PFSK-1 (cell line): ENCODE data around the gene ZNF768.

Experiments used
- POLR2AphosphoS5 ChIP-seq: IDR thresholded peaks from 2 replicates; pipeline ENCODE4 v1.6.1; 2012; ENCODE audit warnings: low read depth, mild to moderate bottlenecking, control low read depth, low read length, moderate library complexity
- TAF1 ChIP-seq: IDR thresholded peaks from 2 replicates; pipeline ENCODE4 v1.6.1; 2012; ENCODE audit warnings: low read length, control low read depth, borderline replicate concordance; ENCODE audit not compliant: insufficient read depth
- TF ChIP-seq, protein P1 (sequence below), 2 experiments: IDR thresholded peaks; 2 replicates each; pipeline versions ENCODE4 v1.6.1 to v1.8.0; 2011 to 2012; ENCODE audit warnings: low read depth in 2 of 2, low read length in 2 of 2, control low read depth in 1 of 2, inconsistent platforms in 1 of 2, mild to moderate bottlenecking in 1 of 2, moderate library complexity in 1 of 2; ENCODE audit not compliant: insufficient read depth in 1 of 2

DNA sequence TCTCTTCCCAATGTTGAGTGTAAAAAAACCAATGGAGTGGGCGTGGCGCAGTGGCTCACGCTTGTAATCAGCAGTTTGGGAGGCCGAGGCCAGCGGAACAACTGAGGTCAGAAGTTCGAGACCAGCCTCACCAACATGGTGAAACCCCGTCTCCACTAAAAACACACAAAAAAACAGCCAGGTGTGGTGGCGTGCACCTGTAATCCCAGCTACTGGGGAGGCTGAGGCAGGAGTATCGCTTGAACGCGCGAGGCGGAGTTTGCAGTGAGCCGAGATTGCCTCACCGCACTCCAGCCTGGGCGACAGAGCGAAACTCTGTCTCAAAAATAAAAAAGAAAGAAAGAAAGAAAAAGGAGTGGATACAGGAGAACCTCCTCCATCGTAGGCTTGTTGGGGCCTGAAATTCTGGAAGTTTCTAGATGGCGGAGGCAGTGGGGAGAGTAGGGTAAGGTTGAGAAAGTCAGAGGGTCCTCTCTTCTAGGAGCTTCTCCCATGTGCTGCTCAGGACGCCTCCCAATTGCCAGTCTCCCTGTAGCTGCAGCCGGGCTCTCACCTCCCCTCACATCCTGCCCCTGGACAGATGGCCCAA lies 32.5 kb upstream of the ZNF768 start:
- TF ChIP-seq, protein P1, sequence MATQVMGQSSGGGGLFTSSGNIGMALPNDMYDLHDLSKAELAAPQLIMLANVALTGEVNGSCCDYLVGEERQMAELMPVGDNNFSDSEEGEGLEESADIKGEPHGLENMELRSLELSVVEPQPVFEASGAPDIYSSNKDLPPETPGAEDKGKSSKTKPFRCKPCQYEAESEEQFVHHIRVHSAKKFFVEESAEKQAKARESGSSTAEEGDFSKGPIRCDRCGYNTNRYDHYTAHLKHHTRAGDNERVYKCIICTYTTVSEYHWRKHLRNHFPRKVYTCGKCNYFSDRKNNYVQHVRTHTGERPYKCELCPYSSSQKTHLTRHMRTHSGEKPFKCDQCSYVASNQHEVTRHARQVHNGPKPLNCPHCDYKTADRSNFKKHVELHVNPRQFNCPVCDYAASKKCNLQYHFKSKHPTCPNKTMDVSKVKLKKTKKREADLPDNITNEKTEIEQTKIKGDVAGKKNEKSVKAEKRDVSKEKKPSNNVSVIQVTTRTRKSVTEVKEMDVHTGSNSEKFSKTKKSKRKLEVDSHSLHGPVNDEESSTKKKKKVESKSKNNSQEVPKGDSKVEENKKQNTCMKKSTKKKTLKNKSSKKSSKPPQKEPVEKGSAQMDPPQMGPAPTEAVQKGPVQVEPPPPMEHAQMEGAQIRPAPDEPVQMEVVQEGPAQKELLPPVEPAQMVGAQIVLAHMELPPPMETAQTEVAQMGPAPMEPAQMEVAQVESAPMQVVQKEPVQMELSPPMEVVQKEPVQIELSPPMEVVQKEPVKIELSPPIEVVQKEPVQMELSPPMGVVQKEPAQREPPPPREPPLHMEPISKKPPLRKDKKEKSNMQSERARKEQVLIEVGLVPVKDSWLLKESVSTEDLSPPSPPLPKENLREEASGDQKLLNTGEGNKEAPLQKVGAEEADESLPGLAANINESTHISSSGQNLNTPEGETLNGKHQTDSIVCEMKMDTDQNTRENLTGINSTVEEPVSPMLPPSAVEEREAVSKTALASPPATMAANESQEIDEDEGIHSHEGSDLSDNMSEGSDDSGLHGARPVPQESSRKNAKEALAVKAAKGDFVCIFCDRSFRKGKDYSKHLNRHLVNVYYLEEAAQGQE (IDR thresholded peaks at IDR 0.05; ENCODE audit: insufficient read depth in 1 of 2, low read depth in 2 of 2, low read length in 2 of 2), result no peak
- TF ChIP-seq TAF1 (no peak), POLR2AphosphoS5 (no peak)
